ENCODE measurements around the gene JUND.
"Not testable (repeated sequence)": the region's sequence is repeated elsewhere in the genome, so short reads cannot be mapped to it uniquely, and the experiment has no call there.

Gene JUND

GRCh38 chr19:18281082-18282020, at the start of gene JUND:
TSS of gene JUND (minus strand) at chr19:18281622. CDS start at chr19:18281484, 138 bp downstream.
- peak; percentile 99 for DNase-seq

DNA sequence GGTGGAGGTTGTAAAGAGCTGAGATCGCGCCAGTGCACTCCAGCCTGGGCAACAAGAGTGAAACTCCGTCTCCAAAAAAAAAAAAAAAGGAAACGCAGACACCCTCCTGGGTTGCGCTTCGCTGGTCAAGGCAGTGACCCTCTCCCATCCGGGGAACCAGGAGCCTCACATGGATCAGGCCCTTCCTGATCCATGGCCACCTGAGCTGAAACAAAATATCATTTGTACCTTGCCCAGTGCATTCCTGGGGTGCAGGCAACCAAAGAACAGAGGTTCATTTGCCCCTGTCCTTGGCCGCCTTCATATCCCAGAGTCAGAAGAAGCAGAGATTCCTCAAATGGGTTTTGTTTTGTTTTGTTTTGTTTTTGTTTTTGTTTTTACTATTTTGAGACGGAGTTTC, 49.4 kb upstream of the JUND start:
- no peak for DNase-seq

- no peak for DNase-seq
Measured at GRCh38 chr19:18329035-18329376, 47.6 kb upstream of the JUND start.

- peak; percentile 96 for DNase-seq
Measured at GRCh38 chr19:18328340-18329034, 47.1 kb upstream of the JUND start.

GRCh38 chr19:18326772-18327171, 45.4 kb upstream of the JUND start:
- no peak for DNase-seq

DNA sequence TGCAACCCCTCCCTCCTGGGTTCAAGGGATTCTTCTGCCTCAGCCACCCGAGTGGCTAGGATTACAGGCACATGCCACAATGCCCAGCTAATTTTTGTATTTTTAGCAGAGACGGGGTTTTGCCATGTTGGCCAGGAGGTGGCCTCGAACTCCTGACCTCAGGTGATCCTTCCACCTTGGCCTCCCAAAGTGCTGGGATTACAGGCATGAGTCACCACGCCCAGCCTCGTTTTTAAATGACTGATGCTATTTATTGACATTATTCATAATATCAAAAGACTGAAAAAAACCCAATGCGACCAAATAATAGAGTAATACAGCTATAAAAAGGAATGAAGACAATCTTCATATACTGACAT, 42.9 kb upstream of the JUND start:
- DNase-seq = not testable (repeated sequence)

- peak; percentile 98 for DNase-seq
Measured at GRCh38 chr19:18322759-18323460, 41.5 kb upstream of the JUND start, which contains the start of gene LSM4. TSS of gene LSM4 (minus strand) at chr19:18323076. CDS start at chr19:18323020, 56 bp downstream.

DNA sequence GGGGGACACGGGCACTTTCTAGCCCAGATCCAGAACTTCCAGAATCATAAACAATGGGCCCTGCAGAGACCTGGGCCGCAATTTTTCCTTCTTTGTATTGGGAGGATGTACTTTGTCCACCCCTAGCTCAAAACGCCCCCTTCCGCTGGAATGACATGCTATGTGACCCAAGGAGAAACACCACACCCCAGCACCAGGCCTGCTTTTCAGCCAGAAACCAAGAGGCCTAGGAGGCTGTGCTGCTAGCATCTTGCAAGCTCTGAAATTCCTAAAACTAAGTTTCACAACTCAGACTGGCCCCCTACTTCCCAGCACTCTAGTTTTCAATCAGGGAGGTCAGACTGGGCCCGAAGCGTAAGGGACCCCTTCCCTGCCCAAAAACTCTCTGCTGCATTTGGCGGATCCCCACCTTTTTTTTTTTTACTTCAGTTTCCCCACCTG, 40.9 kb upstream of the JUND start:
- DNase-seq = peak; percentile 74

DNA sequence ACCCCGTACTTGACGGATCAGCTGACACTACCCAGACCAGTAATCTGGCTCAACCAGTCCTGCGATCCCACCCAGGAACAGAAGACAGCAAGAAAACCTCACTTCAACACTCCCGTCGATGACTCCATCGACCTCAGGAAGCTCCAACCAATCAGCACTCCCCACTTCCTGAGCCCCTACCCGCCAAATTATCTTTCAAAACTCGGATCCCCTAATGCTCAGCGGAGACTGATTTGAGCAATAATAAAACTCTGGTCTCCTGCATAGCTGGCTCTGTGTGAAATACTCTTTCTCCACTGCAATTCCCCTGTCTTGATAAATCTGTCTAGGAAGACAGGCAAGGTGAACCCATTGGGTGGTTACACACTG, 40.3 kb upstream of the JUND start:
- no peak for DNase-seq

DNA sequence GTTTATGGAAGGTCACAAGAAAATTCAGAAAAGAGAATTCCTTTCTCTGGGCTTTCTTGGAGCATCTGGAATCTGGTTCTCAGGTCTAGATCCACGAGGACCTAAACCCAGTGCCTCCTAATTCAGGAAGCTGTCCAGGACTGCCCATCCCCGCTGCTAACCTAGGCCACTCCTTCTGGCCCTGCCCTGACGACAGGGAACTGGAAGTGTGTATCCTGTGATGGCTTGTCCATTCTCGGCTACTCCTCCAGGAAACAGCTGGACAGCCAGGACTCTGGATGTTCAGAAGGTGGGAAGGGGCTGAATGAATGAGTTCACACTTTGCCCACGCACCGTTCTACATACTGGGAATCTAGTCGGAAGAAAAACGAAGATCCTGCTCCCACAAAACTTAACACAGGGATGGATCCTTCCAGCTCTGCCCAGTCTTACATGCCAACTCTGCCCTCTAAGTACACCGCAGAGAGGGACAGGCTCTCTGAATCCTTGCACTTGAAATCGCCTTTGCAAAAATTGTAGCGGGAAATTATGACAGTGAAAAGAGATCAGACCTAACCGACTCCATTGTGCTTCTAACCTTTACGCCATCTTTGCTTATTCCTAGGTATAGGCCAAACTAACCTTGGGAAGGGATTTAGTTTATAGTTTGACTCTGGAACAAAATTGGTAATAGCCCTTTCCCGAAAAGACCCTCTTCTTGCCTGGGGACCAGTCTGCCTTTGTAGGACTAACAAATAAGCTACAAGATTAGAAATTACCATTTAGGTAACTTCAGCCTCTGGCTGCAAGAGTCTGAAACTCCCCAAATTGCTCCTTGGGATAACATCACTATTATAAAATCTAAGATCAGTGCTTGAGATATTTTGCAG, 39.7 kb upstream of the JUND start:
- no peak for DNase-seq

DNA sequence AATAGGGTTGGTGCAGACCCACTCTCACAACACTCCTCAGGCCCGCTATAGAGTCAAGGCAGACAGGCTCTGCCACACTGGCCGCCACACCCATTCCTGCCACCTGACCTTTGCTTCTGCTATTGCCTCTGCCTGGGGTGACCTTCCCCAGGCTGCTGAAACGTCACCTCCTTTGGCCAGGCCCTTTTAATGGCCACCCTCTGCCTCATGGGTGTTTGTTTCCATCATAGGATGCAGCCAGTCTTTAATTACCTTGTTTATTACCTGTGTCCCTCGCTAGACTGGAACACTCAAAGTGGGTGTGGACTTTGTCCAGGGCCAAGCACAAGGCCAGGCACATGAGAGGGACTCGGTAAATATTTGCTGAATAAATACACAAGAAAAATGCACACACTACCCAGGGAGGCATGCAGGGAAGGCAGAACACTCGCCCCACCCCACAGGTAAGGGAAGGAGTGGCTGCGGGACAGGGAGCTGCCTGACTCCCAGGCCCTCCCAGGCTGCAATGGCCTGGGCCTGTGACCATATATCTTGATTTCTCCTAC, 38.2 kb upstream of the JUND start:
- DNase-seq = no peak

GRCh38 chr19:18317961-18318800, 36.8 kb upstream of the JUND start:
- DNase-seq = no peak

- no peak for DNase-seq
Measured at GRCh38 chr19:18313398-18313797, 32.0 kb upstream of the JUND start.

DNA sequence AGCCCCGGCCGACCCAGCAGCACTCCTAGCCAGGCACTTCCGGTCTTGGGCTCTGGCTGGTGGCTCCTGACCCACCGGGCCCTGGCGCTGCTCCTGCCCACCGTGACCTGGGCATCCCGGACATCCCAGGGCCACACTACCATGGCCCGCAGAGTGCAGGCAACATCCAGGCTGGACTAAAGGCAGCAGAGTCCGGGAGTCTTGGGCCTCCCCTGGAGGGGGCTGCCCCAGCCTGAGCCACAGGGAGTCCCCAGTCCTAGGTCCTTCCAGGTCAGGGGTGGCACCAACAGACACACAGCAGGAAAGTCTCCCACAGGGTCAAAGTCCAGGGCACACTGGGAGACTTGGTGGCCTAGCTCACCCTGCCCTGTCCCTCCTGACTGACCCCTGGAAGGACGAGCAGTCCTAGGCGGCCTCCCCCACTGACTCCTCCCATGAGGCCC, 30.7 kb upstream of the JUND start:
- DNase-seq = no peak

DNA sequence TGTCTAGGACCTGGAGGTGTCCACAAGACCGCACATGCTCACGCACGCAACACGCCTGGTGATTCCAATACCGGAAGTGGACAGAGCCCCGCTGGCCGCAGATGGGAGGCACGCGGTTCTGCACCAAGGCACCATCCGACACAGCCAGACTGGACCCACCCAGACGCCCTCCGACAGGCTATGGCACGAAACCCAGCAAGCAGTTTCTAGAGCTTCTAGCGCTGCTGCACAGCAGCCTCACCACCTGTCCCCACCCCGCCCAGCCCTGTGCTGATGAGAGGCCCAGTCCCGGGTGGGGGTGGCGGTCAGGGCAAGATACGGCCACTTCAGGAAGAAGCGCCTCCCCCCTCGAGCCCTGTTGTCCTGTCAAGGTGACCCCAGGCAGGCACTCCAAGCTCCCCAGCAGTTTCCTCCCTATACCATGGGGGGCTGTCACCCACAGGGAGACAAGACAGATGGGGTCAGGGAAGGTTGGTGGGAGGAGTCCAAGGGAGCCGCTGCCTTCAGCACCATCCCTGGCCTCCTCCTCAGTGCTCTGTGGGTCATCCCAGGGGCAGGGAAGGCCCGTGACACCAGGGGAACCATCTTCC, 30.2 kb upstream of the JUND start:
- no peak for DNase-seq

GRCh38 chr19:18310966-18311365, 29.5 kb upstream of the JUND start:
- no peak for DNase-seq

GRCh38 chr19:18310118-18310909, 28.9 kb upstream of the JUND start:
- DNase-seq = no peak

DNA sequence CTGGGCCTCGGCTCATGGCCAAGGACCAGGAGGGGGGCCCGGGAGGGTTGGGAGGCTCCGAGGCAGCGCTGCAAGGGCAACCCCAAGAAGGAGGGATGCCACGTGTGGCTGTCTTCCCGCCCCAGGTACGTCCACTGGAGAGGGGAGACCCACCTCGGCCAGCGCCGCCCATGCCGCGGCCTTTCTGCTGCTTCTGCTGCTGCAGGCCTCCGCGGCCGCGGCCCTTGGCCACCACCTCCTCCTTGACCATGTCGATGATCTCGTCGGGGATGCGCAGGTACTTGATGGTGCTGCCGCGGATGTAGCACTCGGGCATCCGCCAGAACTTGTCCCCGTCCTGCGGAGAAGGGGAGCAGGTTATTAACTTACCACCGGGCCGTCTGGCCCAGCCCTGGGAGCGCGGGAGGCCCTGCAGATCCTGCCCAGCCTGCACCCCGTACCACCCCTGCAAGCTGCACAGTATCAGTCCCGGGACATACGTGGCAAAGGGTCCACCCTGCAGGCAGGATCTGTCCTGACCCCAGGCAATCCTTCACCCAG, 28.2 kb upstream of the JUND start:
- no peak for DNase-seq

GRCh38 chr19:18308948-18309325, 27.5 kb upstream of the JUND start:
- DNase-seq = no peak
